K562 treated with DMSO at 1 percent for 4 hours (cell line): ENCODE results near the gene C1orf210. TPM values are rescaled to one million over a fixed set of nuclear protein-coding genes. Genes with fewer than 3 reads are reported as not detected.

Source experiments
- total RNA-seq: library from RNA; unstranded; fragments of 300-600 nt; gene quantifications from 2 replicates; pipeline ENCODE4 v1.2.3, GENCODE V29; 2022; ENCODE audit not compliant: insufficient read depth

Gene C1orf210
- not detected in 2 replicates for total RNA-seq

GRCh38 chr1:43285269-43285990 lies at the start of gene C1orf210:
C1orf210 (minus strand) TSS chr1:43285581; CDS start chr1:43283270, 2,311 bp downstream.

GRCh38 chr1:43300378-43301094 lies 15.2 kb upstream of the C1orf210 start, which contains the start of gene TIE1:
TIE1 (plus strand) TSS chr1:43300982; CDS start chr1:43301072, 90 bp downstream.

GRCh38 chr1:43269627-43270375 lies 15.6 kb downstream of the C1orf210 start, which contains the start of gene TMEM125:
TMEM125 (plus strand) TSS chr1:43269983; CDS start chr1:43272723, 2,740 bp downstream.

Other genes starting within 250 kb of the C1orf210 start
- gene EBNA1BP2, start 113.3 kb downstream of the C1orf210 start, total RNA-seq, result 81.8 and 100.0 TPM in 2 replicates
- gene CFAP57, start 113.3 kb downstream of the C1orf210 start, total RNA-seq, result not detected in 2 replicates
- 0.36 TPM in 1 of 2 replicates, not detected in the other for gene TMEM125, start 15.6 kb downstream of the C1orf210 start, total RNA-seq
- not detected in 2 replicates for gene TIE1, start 15.4 kb upstream of the C1orf210 start, total RNA-seq
- not detected in 2 replicates for gene MPL, start 52.2 kb upstream of the C1orf210 start, total RNA-seq
- gene CDC20, start 73.4 kb upstream of the C1orf210 start, total RNA-seq, result 131 and 137 TPM in 2 replicates
- 87.0 and 121 TPM in 2 replicates for gene ELOVL1, start 82.4 kb upstream of the C1orf210 start, total RNA-seq
- 47.2 and 48.6 TPM in 2 replicates for gene MED8, start 104.2 kb upstream of the C1orf210 start, total RNA-seq
- gene SZT2, start 104.3 kb upstream of the C1orf210 start, total RNA-seq, result 13.9 and 21.8 TPM in 2 replicates
- 6.8 and 8.5 TPM in 2 replicates for gene HYI, start 168.3 kb upstream of the C1orf210 start, total RNA-seq
- 2.1 TPM in 2 replicates for gene PTPRF, start 245.3 kb upstream of the C1orf210 start, total RNA-seq